ENCODE results near the gene SFMBT2.
A peak's percentile ranks its signal among the peaks of the same experiment; 100 is the strongest.

SFMBT2 gene

GRCh38 chr10:7298495-7298894 lies 112.3 kb downstream of the SFMBT2 start:
- DNase-seq (ENCODE audit: low read depth in 2 of 2), result no peak

GRCh38 chr10:7297094-7297493 lies 113.7 kb downstream of the SFMBT2 start:
- DNase-seq (ENCODE audit: low read depth in 2 of 2), result no peak

GRCh38 chr10:7296648-7297047 lies 114.2 kb downstream of the SFMBT2 start:
- no peak for DNase-seq (ENCODE audit: low read depth in 2 of 2)

- DNase-seq (ENCODE audit: low read depth in 2 of 2), result no peak
These were observed 114.8 kb downstream of the SFMBT2 start for GRCh38 chr10:7296076-7296475.

GRCh38 chr10:7293378-7293920 lies 117.4 kb downstream of the SFMBT2 start:
- DNase-seq (ENCODE audit: low read depth in 2 of 2), result no peak

- DNase-seq (ENCODE audit: low read depth in 2 of 2), result no peak
These were observed 119.2 kb downstream of the SFMBT2 start for GRCh38 chr10:7291487-7292270.

GRCh38 chr10:7288060-7288690 lies 122.7 kb downstream of the SFMBT2 start:
- peak in 1 of 2 donors; percentile 30 for DNase-seq (ENCODE audit: low read depth in 2 of 2)

GRCh38 chr10:7287377-7287776 lies 123.5 kb downstream of the SFMBT2 start:
- no peak for DNase-seq (ENCODE audit: low read depth in 2 of 2)

- no peak for DNase-seq (ENCODE audit: low read depth in 2 of 2)
These were observed 125.1 kb downstream of the SFMBT2 start for GRCh38 chr10:7285522-7286322.

- DNase-seq (ENCODE audit: low read depth in 2 of 2), result no peak
These were observed 127.6 kb downstream of the SFMBT2 start for GRCh38 chr10:7283246-7283645.

GRCh38 chr10:7282457-7282856 lies 128.4 kb downstream of the SFMBT2 start:
- no peak for DNase-seq (ENCODE audit: low read depth in 2 of 2)

GRCh38 chr10:7281429-7281828 lies 129.4 kb downstream of the SFMBT2 start:
- no peak for DNase-seq (ENCODE audit: low read depth in 2 of 2)

GRCh38 chr10:7279303-7279702 lies 131.5 kb downstream of the SFMBT2 start:
- no peak for DNase-seq (ENCODE audit: low read depth in 2 of 2)

- no peak for DNase-seq (ENCODE audit: low read depth in 2 of 2)
These were observed 133.0 kb downstream of the SFMBT2 start for GRCh38 chr10:7277867-7278266.

- DNase-seq (ENCODE audit: low read depth in 2 of 2), result no peak
These were observed 133.4 kb downstream of the SFMBT2 start for GRCh38 chr10:7277432-7277831.

GRCh38 chr10:7275761-7276440 lies 134.9 kb downstream of the SFMBT2 start:
- no peak for DNase-seq (ENCODE audit: low read depth in 2 of 2)

GRCh38 chr10:7274293-7274692 lies 136.5 kb downstream of the SFMBT2 start:
- DNase-seq (ENCODE audit: low read depth in 2 of 2), result no peak

- no peak for DNase-seq (ENCODE audit: low read depth in 2 of 2)
These were observed 138.8 kb downstream of the SFMBT2 start for GRCh38 chr10:7272008-7272407.

GRCh38 chr10:7269988-7270387 lies 140.8 kb downstream of the SFMBT2 start:
- no peak for DNase-seq (ENCODE audit: low read depth in 2 of 2)

- no peak for DNase-seq (ENCODE audit: low read depth in 2 of 2)
These were observed 143.7 kb downstream of the SFMBT2 start for GRCh38 chr10:7267142-7267541.

GRCh38 chr10:7265396-7266123 lies 145.3 kb downstream of the SFMBT2 start:
- DNase-seq (ENCODE audit: low read depth in 2 of 2), result no peak

Measured in stimulated activated CD8-positive, alpha-beta memory T cell treated with anti-CD3 and anti-CD28 coated beads, Interleukin-2, amount 100 ng/mL, for 48 hours (primary cell).